H1 (cell line): ENCODE data around the gene PMM2. TPM values are rescaled to one million over a fixed set of nuclear protein-coding genes. Genes with fewer than 3 reads are reported as not detected.
A peak's percentile ranks its signal among the peaks of the same experiment; 100 is the strongest.

Experiments
- CTCF ChIA-PET: fragments of 300-600 bp; sonication (Branson Sonifier 250); formaldehyde crosslinking; loops from one replicate; lab custom pipeline; 2021; ENCODE audit not compliant: partially characterized antibody; lab: Charles Lee
- POLR2A ChIA-PET: fragments of 300-600 bp; sonication (Branson Sonifier 250); formaldehyde crosslinking; loops from one replicate; lab custom pipeline; 2021; ENCODE audit warnings: inconsistent platforms; ENCODE audit not compliant: partially characterized antibody; lab: Charles Lee
- DNase-seq, 2 experiments: peaks; one replicate each; pipeline versions ENCODE4 v3.0.0 to v3.0.0-alpha.2; 2010 to 2022; ENCODE audit warnings: low spot score in 2 of 2, low read depth in 1 of 2, mixed read lengths in 1 of 2
- FAIRE-seq: peaks from 2 replicates; lab custom pipeline; 2011; peaks lifted over from hg19 to GRCh38; lab: Jason Lieb, UNC
- H2AFZ ChIP-seq: 2 replicates; pipeline ENCODE4 v1.8.1; 2012; ENCODE audit warnings: low read length, inconsistent platforms
- H2AK5ac ChIP-seq: 2 replicates; pipeline ENCODE4 v1.6.1; 2013; ENCODE audit warnings: low read depth, low read length
- H2BK120ac ChIP-seq: replicated peaks from 2 replicates; pipeline ENCODE3; 2013; ENCODE audit warnings: low read depth, low read length, inconsistent platforms
- H2BK12ac ChIP-seq: 2 replicates; pipeline ENCODE4 v1.6.1; 2013; ENCODE audit warnings: low read depth, low read length
- H2BK15ac ChIP-seq: 2 replicates; pipeline ENCODE4 v1.6.1; 2013; ENCODE audit warnings: low read length
- H2BK20ac ChIP-seq: 2 replicates; pipeline ENCODE4 v1.6.1; 2013; ENCODE audit warnings: low read length
- H2BK5ac ChIP-seq: 2 replicates; pipeline ENCODE4 v1.6.1; 2013; ENCODE audit warnings: low read depth, low read length
- H3K14ac ChIP-seq: 2 replicates; pipeline ENCODE4 v1.6.1; 2013; ENCODE audit warnings: inconsistent platforms; ENCODE audit not compliant: insufficient read length
- H3K18ac ChIP-seq: 2 replicates; pipeline ENCODE4 v1.6.1; 2013; ENCODE audit warnings: low read length; ENCODE audit errors: extremely low read depth
- H3K23ac ChIP-seq: 2 replicates; pipeline ENCODE4 v1.6.1; 2013; ENCODE audit warnings: inconsistent platforms; ENCODE audit not compliant: insufficient read length
- H3K23me2 ChIP-seq: 2 replicates; pipeline ENCODE4 v1.6.1; 2013; ENCODE audit warnings: low read depth, low read length
- H3K27ac ChIP-seq: 2 replicates; pipeline ENCODE4 v1.6.1; 2011; ENCODE audit warnings: low read depth, low read length, inconsistent platforms
- H3K27me3 ChIP-seq, 4 experiments: replicated peaks in 1 of 4; 1 replicate in 1 of 4; 2 replicates in 3 of 4; pipeline versions ENCODE4 v1.6.1 to v1.8.1; 2011 to 2013; ENCODE audit warnings: low read length in 3 of 4, mild to moderate bottlenecking in 3 of 4, inconsistent platforms in 2 of 4, mixed read lengths in 2 of 4, moderate library complexity in 1 of 4; ENCODE audit not compliant: control insufficient read depth in 3 of 4, insufficient read depth in 3 of 4; ENCODE audit errors: extremely low read depth in 1 of 4
- H3K36me3 ChIP-seq, 4 experiments: 2 replicates each; pipeline versions ENCODE4 v1.6.1 to v1.8.1; 2011 to 2013; ENCODE audit warnings: mild to moderate bottlenecking in 4 of 4, low read length in 3 of 4, moderate library complexity in 2 of 4, control low read depth in 1 of 4, inconsistent platforms in 1 of 4; ENCODE audit not compliant: insufficient read depth in 4 of 4, control insufficient read depth in 2 of 4
- H3K4ac ChIP-seq: replicated peaks from 2 replicates; pipeline ENCODE3; 2013; ENCODE audit warnings: low read length, low read depth, mixed read lengths, inconsistent platforms; ENCODE audit not compliant: insufficient read length
- H3K4me1 ChIP-seq, 4 experiments: replicated peaks in 1 of 4; 1 replicate in 1 of 4; 2 replicates in 3 of 4; pipeline versions ENCODE4 v1.6.1 to v1.8.1; 2011 to 2013; ENCODE audit warnings: low read length in 3 of 4, inconsistent platforms in 2 of 4, mixed read lengths in 1 of 4; ENCODE audit not compliant: insufficient read depth in 4 of 4, control insufficient read depth in 3 of 4
- H3K4me2 ChIP-seq, 2 experiments: 2 replicates each; pipeline versions ENCODE4 v1.6.1 to v1.8.1; 2011 to 2013; ENCODE audit warnings: low read depth in 2 of 2, low read length in 2 of 2, control low read depth in 1 of 2, inconsistent platforms in 1 of 2, mild to moderate bottlenecking in 1 of 2; ENCODE audit not compliant: insufficient read depth in 1 of 2
- H3K4me3 ChIP-seq, 4 experiments: fragments of 200-600, 300-600 bp in 1 of 4; sonication (generic), shearing (Covaris generic), sonication (Bioruptor Twin) in 1 of 4; 2 replicates each; pipeline versions ENCODE4 v1.5.1 to v1.8.1; 2011 to 2016; ENCODE audit warnings: low read length in 4 of 4, low read depth in 3 of 4, control low read depth in 2 of 4, inconsistent platforms in 2 of 4, mild to moderate bottlenecking in 2 of 4, mixed read lengths in 1 of 4, moderate library complexity in 1 of 4; ENCODE audit not compliant: insufficient read depth in 2 of 4; ENCODE audit errors: extremely low read depth in 1 of 4
- H3K56ac ChIP-seq: replicated peaks from 2 replicates; pipeline ENCODE3; 2013; ENCODE audit warnings: low read depth, mild to moderate bottlenecking, mixed read lengths, low read length, inconsistent platforms; ENCODE audit not compliant: insufficient read length
- H3K79me1 ChIP-seq: 2 replicates; pipeline ENCODE4 v1.6.1; 2013; ENCODE audit warnings: low read depth, low read length, control low read depth
- H3K79me2 ChIP-seq, 2 experiments: 2 replicates each; pipeline versions ENCODE4 v1.6.1 to v1.8.1; 2012 to 2013; ENCODE audit warnings: low read length in 2 of 2, mild to moderate bottlenecking in 2 of 2, inconsistent platforms in 1 of 2; ENCODE audit not compliant: insufficient read depth in 2 of 2, control insufficient read depth in 1 of 2
- H3K9ac ChIP-seq, 4 experiments: replicated peaks in 1 of 4; 1 replicate in 1 of 4; 2 replicates in 3 of 4; pipeline versions ENCODE4 v1.6.1 to v1.8.1; 2011 to 2013; ENCODE audit warnings: low read depth in 3 of 4, low read length in 3 of 4, control low read depth in 2 of 4, mild to moderate bottlenecking in 2 of 4, moderate library complexity in 2 of 4, inconsistent platforms in 1 of 4; ENCODE audit errors: extremely low read depth in 1 of 4
- H3K9me3 ChIP-seq, 2 experiments: 2 replicates each; pipeline versions ENCODE4 v1.6.1 to v1.8.1; 2012 to 2013; ENCODE audit warnings: mild to moderate bottlenecking in 2 of 2, moderate library complexity in 2 of 2, control low read depth in 1 of 2, inconsistent platforms in 1 of 2, low read depth in 1 of 2, low read length in 1 of 2, mixed read lengths in 1 of 2; ENCODE audit not compliant: insufficient read depth in 2 of 2
- H4K20me1 ChIP-seq, 2 experiments: replicated peaks in 1 of 2; 2 replicates each; pipeline versions ENCODE3 to v1.8.1; 2011 to 2013; ENCODE audit warnings: inconsistent platforms in 2 of 2, low read length in 2 of 2, mild to moderate bottlenecking in 1 of 2; ENCODE audit not compliant: insufficient read depth in 2 of 2, control insufficient read depth in 1 of 2
- H4K5ac ChIP-seq: 2 replicates; pipeline ENCODE4 v1.6.1; 2013; ENCODE audit warnings: low read length, low read depth, mixed read lengths, inconsistent platforms; ENCODE audit not compliant: insufficient read length
- H4K8ac ChIP-seq: 2 replicates; pipeline ENCODE4 v1.8.0; 2013; ENCODE audit warnings: mild to moderate bottlenecking, moderate library complexity, low read length, inconsistent platforms; ENCODE audit not compliant: insufficient read depth; ENCODE audit errors: extremely low read depth
- H4K91ac ChIP-seq: replicated peaks from 2 replicates; pipeline ENCODE3; 2013; ENCODE audit warnings: low read length, mixed read lengths, inconsistent platforms; ENCODE audit not compliant: insufficient read length
- CTCF ChIP-seq, 3 experiments: IDR thresholded peaks; 1 replicate in 2 of 3; 2 replicates in 1 of 3; pipeline versions ENCODE4 v1.5.1 to v1.6.1; 2011; ENCODE audit warnings: low read length in 3 of 3, mild to moderate bottlenecking in 3 of 3, inconsistent platforms in 2 of 3, low read depth in 1 of 3, moderate library complexity in 1 of 3; ENCODE audit not compliant: insufficient read depth in 1 of 3; ENCODE audit errors: control extremely low read depth in 1 of 3
- SAP30 ChIP-seq: fragments of 300-600 bp; sonication (generic); IDR thresholded peaks from 2 replicates; pipeline ENCODE4 v1.7.1; 2012; ENCODE audit warnings: low read length, moderate library complexity, mild to moderate bottlenecking, inconsistent platforms; ENCODE audit not compliant: insufficient read depth, insufficient replicate concordance
- WGBS, 2 experiments: shearing (Covaris generic) in 1 of 2; methylation state at CpG; one replicate each; pipeline versions ENCODE4 v1.1.6 to v1.1.7; 2013 to 2015; ENCODE audit warnings: low lambda C conversion rate in 2 of 2, mixed read lengths in 2 of 2, inconsistent platforms in 1 of 2, low coverage in 1 of 2, missing lambda C conversion rate in 1 of 2; ENCODE audit not compliant: insufficient replicate concordance in 2 of 2, insufficient coverage in 1 of 2, insufficient read length in 1 of 2; ENCODE audit errors: extremely low coverage in 1 of 2, missing lambda C conversion rate in 1 of 2; 5-methylcytosine and 5-hydroxymethylcytosine counted together
- polyA plus RNA-seq, 7 experiments: library from polyadenylated mRNA; depleted of rRNA in 3 of 7; stranded (reverse) in 5 of 7; unstranded in 2 of 7; fragments of >200 nt in 5 of 7; fragments of 200-250 nt in 2 of 7; gene quantifications; 1 replicate in 5 of 7; 2 replicates in 1 of 7; 4 replicates in 1 of 7; pipeline versions ENCODE4 v1.2.1 to v1.2.3, GENCODE V29; 2011 to 2013; ENCODE audit warnings: missing spikeins in 2 of 7, mixed read lengths in 2 of 7
- total RNA-seq: library from RNA; stranded (reverse); fragmentation: NEBNext Ultra II Directional; extraction: Animal tissue kit (Norgen Biotek cat#: 25700); gene quantifications from 2 replicates; pipeline ENCODE4 v1.2.1, GENCODE V29; 2021

The PMM2 gene
- total and polyA plus RNA-seq, 2 of the 8 experiments (the other 6 are each of a cell fraction or from before 2014, with no cell fraction given) = 26.2 to 49.4 TPM

- no peaks in the 10 kb centered on the region for H3K36me3 ChIP-seq
- no peak overlapping the region for H3K4me2 ChIP-seq
- H2AFZ ChIP-seq = no peak overlapping the region
- H2BK120ac ChIP-seq = no peak overlapping the region
- H2AK5ac ChIP-seq = no peak overlapping the region
- POLR2A ChIA-PET = interaction anchor here (1.3 to 29.1 kb wide), 4 partner anchors 11 to 42 kb away, joined by 3 to 456 read pairs (median 5); partner anchors contain the start of gene CARHSP1
- no peak overlapping the region for H3K27ac ChIP-seq
- H4K20me1 ChIP-seq = no peaks in the 10 kb centered on the region
- no peaks in the 10 kb centered on the region for H3K9me3 ChIP-seq
- no peak overlapping the region for H2BK15ac ChIP-seq
- peaks cover 5% of the 10 kb centered on the region; the same call in 1 of the 2 replicates for H3K23me2 ChIP-seq
- no peak for DNase-seq
- no peak overlapping the region for H3K18ac ChIP-seq
- CTCF ChIA-PET = interaction anchor here (0.6 to 10.5 kb wide), 21 partner anchors 9 to 288 kb away, joined by 3 to 90 read pairs (median 4); no protein-coding TSS in a partner anchor
- H2BK5ac ChIP-seq = no peak overlapping the region
- H3K4me3 ChIP-seq = no peak overlapping the region
- H2BK20ac ChIP-seq = no peak overlapping the region
- H2BK12ac ChIP-seq = no peak overlapping the region
- H3K23ac ChIP-seq = no peak overlapping the region
- no peak overlapping the region for H3K14ac ChIP-seq
- no peak overlapping the region for H3K56ac ChIP-seq
- no peak overlapping the region for H4K91ac ChIP-seq
- no peaks in the 10 kb centered on the region for H3K79me1 ChIP-seq
- no peaks in the 10 kb centered on the region for H3K27me3 ChIP-seq
- WGBS, 2 experiments = 91% methylated on average over 21 of the region's 22 CpGs; no CpG with 5 or more reads in 1 of the 2 experiments
- TF ChIP-seq SAP30 (no peak), CTCF (IDR thresholded peaks at IDR 0.05; ENCODE audit: control extremely low read depth in 1 of 3, insufficient read depth in 1 of 3, low read depth in 1 of 3, low read length in 3 of 3) (peak in 1 of 3 experiments; percentile 18; a peak in 1 of 4 replicates)
- TF ChIP-seq, all 59 proteins: peak for 1
- Histone ChIP-seq H4K5ac (no peak overlapping the region), H4K8ac (no peak overlapping the region), H3K79me2 (peaks cover 0 to under 1% of the 10 kb centered on the region in 2 experiments; a peak in 1 of 4 replicates), H3K4me1 (peaks cover 0 to 8% (median 4%) of the 10 kb centered on the region in 4 experiments; a peak in 6 of 7 replicates), H3K4ac (no peak overlapping the region), H3K9ac (no peak overlapping the region)
- FAIRE-seq = no peak
Measured at GRCh38 chr16:8872967-8873865, 75.6 kb downstream of the PMM2 start.
